Loucy (cell line): ENCODE data around the gene LARGE2.

Experiments
- CTCF ChIP-seq: fragments of 200-600 bp; sonication (generic); conservative IDR thresholded peaks from 2 replicates; pipeline ENCODE4 v1.5.1; 2014; ENCODE audit warnings: mild to moderate bottlenecking, antibody characterized with exemption, low read length
- EZH2phosphoT487 ChIP-seq: fragments of 200-600 bp; IDR thresholded peaks from 2 replicates; pipeline ENCODE4 v1.6.1; 2018; ENCODE audit warnings: antibody characterized with exemption, mild to moderate bottlenecking, moderate library complexity, borderline replicate concordance

DNA sequence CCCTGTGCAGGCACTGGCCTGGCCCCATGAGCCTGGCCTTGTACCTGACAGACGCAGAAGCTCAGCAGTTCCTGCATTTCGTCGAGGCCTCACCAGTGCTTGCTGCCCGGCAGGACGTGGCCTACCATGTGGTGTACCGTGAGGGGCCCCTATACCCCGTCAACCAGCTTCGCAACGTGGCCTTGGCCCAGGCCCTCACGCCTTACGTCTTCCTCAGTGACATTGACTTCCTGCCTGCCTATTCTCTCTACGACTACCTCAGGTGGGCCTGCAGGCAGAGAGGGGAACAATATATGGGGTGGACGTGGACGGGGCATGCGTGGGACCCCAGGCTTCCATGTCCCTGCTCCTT is 4.9 kb downstream of the LARGE2 start:
- TF ChIP-seq CTCF (no peak), EZH2phosphoT487 (no peak)
